Right renal cortex interstitium (tissue), 3 donors: Measurements from ENCODE around the gene OR2T29. TPM values are rescaled to one million over a fixed set of nuclear protein-coding genes. Genes with fewer than 3 reads are reported as not detected.
"Not testable (repeated sequence)": the region's sequence is repeated elsewhere in the genome, so short reads cannot be mapped to it uniquely, and the experiment has no call there.

Source experiments
- DNase-seq, 3 donors: peaks; one replicate each; pipeline ENCODE4 v3.0.0-alpha.2; 2013; ENCODE audit warnings: low read depth in 3 of 3, low spot score in 2 of 3
- polyA plus RNA-seq, 3 donors: library from polyadenylated mRNA; unstranded; fragments of 120-200 nt; gene quantifications; one replicate each; pipeline ENCODE4 v1.2.1, GENCODE V29; 2013; ENCODE audit not compliant: insufficient read length in 3 of 3

Gene OR2T29
- polyA plus RNA-seq, 3 donors, result not detected

DNA sequence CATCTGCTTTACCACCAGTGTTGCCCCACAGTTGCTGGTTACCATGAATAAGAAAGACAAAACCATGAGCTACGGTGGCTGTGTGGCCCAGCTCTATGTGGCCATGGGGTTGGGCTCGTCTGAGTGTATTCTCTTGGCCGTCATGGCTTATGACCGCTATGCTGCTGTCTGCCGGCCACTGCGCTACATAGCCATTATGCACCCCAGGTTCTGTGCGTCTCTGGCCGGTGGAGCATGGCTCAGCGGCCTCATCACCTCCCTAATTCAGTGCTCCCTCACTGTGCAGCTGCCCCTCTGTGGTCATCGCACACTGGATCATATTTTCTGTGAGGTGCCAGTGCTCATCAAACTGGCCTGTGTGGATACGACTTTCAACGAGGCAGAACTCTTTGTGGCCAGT, 40.7 kb downstream of the OR2T29 start:
- no peak for DNase-seq

DNA sequence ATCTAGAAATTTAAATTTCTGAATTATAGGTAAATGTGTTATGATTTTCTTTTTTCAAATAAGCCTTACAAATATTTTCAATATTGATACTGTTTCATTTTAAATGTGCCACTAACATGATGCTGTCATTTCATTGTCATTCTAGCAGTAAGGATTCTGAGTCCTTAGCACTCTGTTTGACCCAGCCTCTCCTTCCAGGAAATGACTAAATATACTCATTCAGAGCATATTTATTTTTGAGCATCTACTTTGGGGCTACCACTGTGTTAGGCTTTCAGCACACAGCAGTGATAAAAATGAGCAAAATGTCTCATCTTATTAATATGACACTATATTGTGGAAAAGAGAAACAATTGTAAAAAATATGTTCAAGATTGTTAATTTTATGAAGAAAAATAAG, 52.4 kb downstream of the OR2T29 start:
- DNase-seq, result not testable (repeated sequence)

DNA sequence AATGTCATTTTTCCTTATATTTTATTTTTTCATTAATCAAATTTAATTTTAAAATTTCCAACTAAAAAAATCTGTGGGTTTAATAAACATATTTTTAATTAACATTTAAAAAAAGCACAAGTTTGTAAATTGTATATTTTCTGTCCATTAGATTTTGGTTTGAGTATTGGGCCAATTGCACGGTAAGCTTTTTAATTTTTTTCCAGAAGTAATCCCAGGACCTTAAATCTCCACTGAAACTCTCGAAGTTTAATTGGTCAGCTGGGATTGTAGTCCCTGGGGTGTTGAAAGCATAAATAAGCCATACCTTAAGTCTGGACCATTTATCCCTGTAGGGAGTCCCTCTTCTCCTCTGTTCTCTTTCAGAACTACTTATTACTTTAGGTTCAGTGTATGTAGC, 54.8 kb downstream of the OR2T29 start, which contains the start of gene OR2G6:
TSS of gene OR2G6 (plus strand) at position 301 of the 400 bp plus-strand sequence. CDS start 13,574 bp downstream, outside the sequence.
- not testable (repeated sequence) for DNase-seq

Other genes starting within 250 kb of the OR2T29 start
- not detected for gene OR2M7, start 238.2 kb downstream of the OR2T29 start, polyA plus RNA-seq
- not detected for gene OR14C36, start 214.0 kb downstream of the OR2T29 start, polyA plus RNA-seq
- gene OR2T4, start 201.1 kb downstream of the OR2T29 start, polyA plus RNA-seq, result not detected
- under 1 TPM; 0.03 to 0.17 (median 0.08) TPM for gene OR2T6, start 187.0 kb downstream of the OR2T29 start, polyA plus RNA-seq
- gene OR2T1, start 159.7 kb downstream of the OR2T29 start, polyA plus RNA-seq, result not detected
- gene OR2T2, start 117.1 kb downstream of the OR2T29 start, polyA plus RNA-seq, result not detected
- gene OR2T3, start 89.4 kb downstream of the OR2T29 start, polyA plus RNA-seq, result not detected
- gene OR2T5, start 74.2 kb downstream of the OR2T29 start, polyA plus RNA-seq, result not detected
- under 1 TPM in 2 of 3 donors, not detected in 1; 0.03 to 0.06 TPM for gene OR2G6, start 54.7 kb downstream of the OR2T29 start, polyA plus RNA-seq
- not detected for gene OR2T34, start 12.0 kb upstream of the OR2T29 start, polyA plus RNA-seq
- under 1 TPM in 2 of 3 donors, not detected in 1; 0.16 to 0.24 TPM for gene OR2T10, start 34.9 kb upstream of the OR2T29 start, polyA plus RNA-seq
- not detected for gene OR2T11, start 72.3 kb upstream of the OR2T29 start, polyA plus RNA-seq
- not detected for gene OR2T35, start 82.5 kb upstream of the OR2T29 start, polyA plus RNA-seq
- gene OR2T27, start 92.8 kb upstream of the OR2T29 start, polyA plus RNA-seq, result not detected
- not detected for gene OR14I1, start 140.0 kb upstream of the OR2T29 start, polyA plus RNA-seq
- gene LYPD8, start 193.0 kb upstream of the OR2T29 start, polyA plus RNA-seq, result not detected